Suprapubic skin (tissue), 4 donors: ENCODE data around the gene C2orf92. TPM values are rescaled to one million over a fixed set of nuclear protein-coding genes. Genes with fewer than 3 reads are reported as not detected.
"Not testable (repeated sequence)": the region's sequence is repeated elsewhere in the genome, so short reads cannot be mapped to it uniquely, and the experiment has no call there.

Source experiments
- DNase-seq, 2 donors: peaks; one replicate each; pipeline ENCODE4 v3.0.0-alpha.2; 2019; ENCODE audit warnings: low spot score in 2 of 2
- H3K27ac ChIP-seq: fragments of 200-600 bp; sonication (generic); one replicate; pipeline ENCODE4 v1.5.1; 2019
- H3K27me3 ChIP-seq: fragments of 200-600 bp; sonication (generic); one replicate; pipeline ENCODE4 v1.5.1; 2019
- H3K36me3 ChIP-seq: fragments of 200-600 bp; sonication (generic); one replicate; pipeline ENCODE4 v1.5.1; 2019
- H3K4me1 ChIP-seq: fragments of 200-600 bp; sonication (generic); one replicate; pipeline ENCODE4 v1.5.1; 2019
- H3K4me3 ChIP-seq: fragments of 200-600 bp; sonication (generic); one replicate; pipeline ENCODE4 v1.5.1; 2019; ENCODE audit warnings: mild to moderate bottlenecking
- H3K9me3 ChIP-seq: fragments of 200-600 bp; sonication (generic); one replicate; pipeline ENCODE4 v1.5.1; 2019
- EP300 ChIP-seq: sonication (generic); formaldehyde crosslinking; IDR thresholded peaks from one replicate; pipeline ENCODE4 v1.6.1; 2017; ENCODE audit warnings: antibody characterized with exemption
- POLR2A ChIP-seq, 2 donors: fragments of 450-650 bp; IDR thresholded peaks; one replicate each; pipeline ENCODE4 v1.6.1; 2017; ENCODE audit warnings: antibody characterized with exemption in 2 of 2, mild to moderate bottlenecking in 2 of 2, moderate library complexity in 2 of 2
- POLR2AphosphoS5 ChIP-seq, 3 donors: sonication (generic); formaldehyde crosslinking; IDR thresholded peaks; one replicate each; pipeline ENCODE4 v1.6.1; 2017; ENCODE audit warnings: antibody characterized with exemption in 3 of 3
- WGBS: methylation state at CpG from one replicate; pipeline ENCODE4 v1.1.5; 2018; 5-methylcytosine and 5-hydroxymethylcytosine counted together
- total RNA-seq, 4 donors: library from RNA; depleted of rRNA; stranded (reverse); fragments of >200 nt; gene quantifications; one replicate each; pipeline ENCODE4 v1.1.0, GENCODE V29; 2016
- TF ChIP-seq, protein P1 (sequence below), 2 donors: fragments of 200-600 bp in 1 of 2; fragments of 450-650 bp in 1 of 2; sonication (generic) in 1 of 2; IDR thresholded peaks; one replicate each; pipeline ENCODE4 v1.5.1; 2016 to 2019; ENCODE audit warnings: antibody characterized with exemption in 2 of 2, mild to moderate bottlenecking in 1 of 2, moderate library complexity in 1 of 2

Gene C2orf92
- total RNA-seq, 4 donors from 2014 or later: 4.5 to 45.7 (median 14.7) TPM

- no peaks in the 10 kb centered on the region for H3K9me3 ChIP-seq
- TF ChIP-seq POLR2A (IDR thresholded peaks at IDR 0.05): no peak
- no peak for TF ChIP-seq POLR2AphosphoS5 (IDR thresholded peaks at IDR 0.05)
- TF ChIP-seq EP300: no peak
- TF ChIP-seq, protein P1, sequence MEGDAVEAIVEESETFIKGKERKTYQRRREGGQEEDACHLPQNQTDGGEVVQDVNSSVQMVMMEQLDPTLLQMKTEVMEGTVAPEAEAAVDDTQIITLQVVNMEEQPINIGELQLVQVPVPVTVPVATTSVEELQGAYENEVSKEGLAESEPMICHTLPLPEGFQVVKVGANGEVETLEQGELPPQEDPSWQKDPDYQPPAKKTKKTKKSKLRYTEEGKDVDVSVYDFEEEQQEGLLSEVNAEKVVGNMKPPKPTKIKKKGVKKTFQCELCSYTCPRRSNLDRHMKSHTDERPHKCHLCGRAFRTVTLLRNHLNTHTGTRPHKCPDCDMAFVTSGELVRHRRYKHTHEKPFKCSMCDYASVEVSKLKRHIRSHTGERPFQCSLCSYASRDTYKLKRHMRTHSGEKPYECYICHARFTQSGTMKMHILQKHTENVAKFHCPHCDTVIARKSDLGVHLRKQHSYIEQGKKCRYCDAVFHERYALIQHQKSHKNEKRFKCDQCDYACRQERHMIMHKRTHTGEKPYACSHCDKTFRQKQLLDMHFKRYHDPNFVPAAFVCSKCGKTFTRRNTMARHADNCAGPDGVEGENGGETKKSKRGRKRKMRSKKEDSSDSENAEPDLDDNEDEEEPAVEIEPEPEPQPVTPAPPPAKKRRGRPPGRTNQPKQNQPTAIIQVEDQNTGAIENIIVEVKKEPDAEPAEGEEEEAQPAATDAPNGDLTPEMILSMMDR (IDR thresholded peaks at IDR 0.05): no peak
- peaks cover 12% of the 10 kb centered on the region for H3K36me3 ChIP-seq
- peak overlapping the region; percentile 98 for H3K27ac ChIP-seq
- WGBS: 8% methylated on average over 21 of the region's 21 CpGs
- DNase-seq: no peak
- no peaks in the 10 kb centered on the region for H3K27me3 ChIP-seq
- H3K4me3 ChIP-seq: peak overlapping the region; percentile 77
- H3K4me1 ChIP-seq: peaks cover 36% of the 10 kb centered on the region
These were observed 4.9 kb upstream of the C2orf92 start for GRCh38 chr2:97664636-97664970.

DNA sequence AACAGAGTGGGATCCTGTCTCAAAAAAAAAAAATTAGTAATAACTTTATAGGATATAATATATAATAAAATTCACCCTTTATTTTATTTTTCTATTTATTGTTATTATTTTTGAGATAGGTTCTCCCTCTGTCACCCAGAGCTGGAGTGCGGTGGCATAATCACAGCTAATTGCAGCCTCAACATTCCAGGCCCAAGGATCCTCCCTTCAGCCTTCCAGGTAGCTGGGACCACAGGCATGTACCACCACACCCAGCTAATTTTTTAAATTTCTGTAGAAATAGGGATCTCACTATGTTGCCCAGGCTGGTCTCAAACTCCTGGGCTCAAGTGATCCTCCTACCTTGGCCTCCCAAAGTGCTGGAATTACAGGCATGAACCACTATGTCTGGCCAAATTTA lies 958 bp downstream of the C2orf92 start:
- no peaks in the 10 kb centered on the region for H3K27me3 ChIP-seq
- no peaks in the 10 kb centered on the region for H3K4me1 ChIP-seq
- DNase-seq: no peak
- no peak overlapping the region for H3K4me3 ChIP-seq
- no peak for TF ChIP-seq POLR2A (IDR thresholded peaks at IDR 0.05)
- no peak for TF ChIP-seq POLR2AphosphoS5 (IDR thresholded peaks at IDR 0.05)
- TF ChIP-seq EP300: no peak
- TF ChIP-seq, protein P1 (IDR thresholded peaks at IDR 0.05): no peak
- H3K36me3 ChIP-seq: no peaks in the 10 kb centered on the region
- 98% methylated on average over 1 of the region's 1 CpG for WGBS
- H3K27ac ChIP-seq: no peak overlapping the region
- H3K9me3 ChIP-seq: no peaks in the 10 kb centered on the region

DNA sequence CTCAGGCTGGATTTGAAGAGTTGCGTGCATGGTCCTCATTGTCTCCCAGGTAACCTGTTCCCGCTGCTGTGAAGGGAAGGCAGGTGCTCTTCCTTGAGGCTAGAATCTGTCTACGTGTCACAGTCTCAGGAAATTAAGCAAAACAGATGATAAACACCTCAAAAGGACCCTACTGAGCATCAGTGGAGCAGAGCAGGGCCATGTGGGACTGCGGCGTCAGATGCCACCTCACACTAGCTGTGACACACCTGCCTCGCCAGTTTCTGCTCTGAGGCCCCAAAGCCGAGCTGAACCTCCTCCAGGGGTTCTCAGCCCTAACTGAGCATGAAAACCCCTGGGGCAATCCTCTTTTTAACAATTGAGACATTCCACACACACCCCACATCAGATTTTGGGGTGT lies 2.0 kb downstream of the C2orf92 start:
- Histone ChIP-seq H3K27ac (no peak overlapping the region), H3K4me3 (no peak overlapping the region), H3K27me3 (no peaks in the 10 kb centered on the region), H3K4me1 (no peaks in the 10 kb centered on the region), H3K36me3 (no peaks in the 10 kb centered on the region), H3K9me3 (no peaks in the 10 kb centered on the region)
- WGBS: 100% methylated on average over 3 of the region's 7 CpGs
- no peak for DNase-seq
- TF ChIP-seq EP300: no peak
- TF ChIP-seq POLR2AphosphoS5 (IDR thresholded peaks at IDR 0.05): no peak
- TF ChIP-seq POLR2A (IDR thresholded peaks at IDR 0.05): no peak
- TF ChIP-seq, protein P1 (IDR thresholded peaks at IDR 0.05): no peak

GRCh38 chr2:97672606-97673140 lies 3.2 kb downstream of the C2orf92 start:
- H3K27me3 ChIP-seq, H3K4me3 ChIP-seq, H3K9me3 ChIP-seq, H3K27ac ChIP-seq, H3K4me1 ChIP-seq, H3K36me3 ChIP-seq, DNase-seq: not testable (repeated sequence)
- 96% methylated on average over 4 of the region's 6 CpGs for WGBS

DNA sequence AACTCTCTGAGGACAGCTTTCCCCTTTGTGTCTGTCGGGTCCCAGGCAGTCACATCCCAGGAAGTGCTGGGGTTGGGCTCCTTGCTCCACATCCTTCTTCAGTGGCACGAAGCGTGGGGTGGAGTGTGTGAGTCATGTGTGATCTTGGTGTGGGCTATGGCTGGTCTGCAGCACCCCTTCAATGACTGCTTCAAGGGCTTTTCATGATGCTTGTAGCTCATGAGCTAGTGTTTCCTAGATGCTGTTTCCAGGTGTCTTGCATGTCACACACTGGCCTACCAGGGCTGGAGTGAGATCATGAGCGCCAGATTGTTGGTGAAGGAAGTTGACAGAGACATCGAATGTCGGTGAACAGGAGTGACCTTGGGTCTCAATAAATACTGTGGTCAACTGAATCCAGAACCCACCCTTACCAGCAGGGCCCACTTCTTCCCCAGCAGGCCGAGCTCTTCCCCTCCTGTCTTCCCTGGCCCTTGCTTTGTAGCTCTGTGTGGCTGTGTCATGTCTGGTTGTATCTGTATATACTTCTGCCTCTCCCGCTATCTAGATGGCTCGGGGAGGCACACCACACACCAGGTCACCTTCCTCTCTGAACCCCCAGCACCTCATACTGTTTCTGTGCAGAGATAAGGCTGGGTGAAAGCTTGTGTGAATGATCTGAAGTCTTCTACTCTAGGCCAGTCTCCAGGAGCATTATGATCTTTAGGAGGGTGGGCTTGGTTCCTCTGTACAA lies 3.8 kb downstream of the C2orf92 start:
- Histone ChIP-seq H3K27me3 (no peaks in the 10 kb centered on the region), H3K4me3 (no peak overlapping the region), H3K9me3 (no peaks in the 10 kb centered on the region), H3K4me1 (no peaks in the 10 kb centered on the region), H3K36me3 (no peaks in the 10 kb centered on the region), H3K27ac (no peak overlapping the region)
- no peak for DNase-seq
- no peak for TF ChIP-seq EP300
- TF ChIP-seq, protein P1 (IDR thresholded peaks at IDR 0.05): no peak
- TF ChIP-seq POLR2A (IDR thresholded peaks at IDR 0.05): no peak
- TF ChIP-seq POLR2AphosphoS5 (IDR thresholded peaks at IDR 0.05): no peak
- 78% methylated on average over 9 of the region's 9 CpGs for WGBS
